Activated CD4-positive, alpha-beta T cell treated with anti-CD3 and anti-CD28 coated beads, Interleukin-2, amount 10 ng/mL, durations not matched to agents 7 days and 5 days (primary cell): ENCODE measurements around the gene PSPN. TPM values are rescaled to one million over a fixed set of nuclear protein-coding genes. Genes with fewer than 3 reads are reported as not detected.
"Not testable (repeated sequence)": the region's sequence is repeated elsewhere in the genome, so short reads cannot be mapped to it uniquely, and the experiment has no call there.

Experiments used
- CTCF ChIA-PET: fragments of 350-600 bp; sonication (Branson Sonifier 250); formaldehyde crosslinking; loops from one replicate; lab custom pipeline; 2021; ENCODE audit warnings: antibody characterized with exemption; lab: Charles Lee
- POLR2A ChIA-PET: fragments of 350-600 bp; sonication (Branson Sonifier 250); formaldehyde crosslinking; loops from one replicate; lab custom pipeline; 2021; ENCODE audit warnings: antibody characterized with exemption; lab: Charles Lee
- DNase-seq: peaks from one replicate; pipeline ENCODE4 v3.0.0-alpha.2; 2020
- H3K27ac Mint-ChIP-seq: one replicate; pipeline ENCODE4 v1.8.0; 2021; ENCODE audit warnings: mild to moderate bottlenecking, moderate library complexity, mixed read lengths
- H3K27me3 Mint-ChIP-seq: one replicate; pipeline ENCODE4 v1.8.0; 2021; ENCODE audit warnings: mixed read lengths
- H3K36me3 Mint-ChIP-seq: one replicate; pipeline ENCODE4 v1.8.0; 2021; ENCODE audit warnings: low read depth, mixed read lengths
- H3K4me1 Mint-ChIP-seq: one replicate; pipeline ENCODE4 v1.8.0; 2021; ENCODE audit warnings: mixed read lengths
- H3K4me3 Mint-ChIP-seq: one replicate; pipeline ENCODE4 v1.8.0; 2021; ENCODE audit warnings: mild to moderate bottlenecking, moderate library complexity, mixed read lengths
- H3K9me3 Mint-ChIP-seq: one replicate; pipeline ENCODE4 v1.8.0; 2021; ENCODE audit warnings: mixed read lengths
- total RNA-seq, 2 experiments: library from RNA; stranded (reverse); gene quantifications; one replicate each; pipeline ENCODE4 v1.2.3, GENCODE V29; 2021

The PSPN gene
- total RNA-seq, 2 experiments from 2014 or later = 2.4 TPM

DNA sequence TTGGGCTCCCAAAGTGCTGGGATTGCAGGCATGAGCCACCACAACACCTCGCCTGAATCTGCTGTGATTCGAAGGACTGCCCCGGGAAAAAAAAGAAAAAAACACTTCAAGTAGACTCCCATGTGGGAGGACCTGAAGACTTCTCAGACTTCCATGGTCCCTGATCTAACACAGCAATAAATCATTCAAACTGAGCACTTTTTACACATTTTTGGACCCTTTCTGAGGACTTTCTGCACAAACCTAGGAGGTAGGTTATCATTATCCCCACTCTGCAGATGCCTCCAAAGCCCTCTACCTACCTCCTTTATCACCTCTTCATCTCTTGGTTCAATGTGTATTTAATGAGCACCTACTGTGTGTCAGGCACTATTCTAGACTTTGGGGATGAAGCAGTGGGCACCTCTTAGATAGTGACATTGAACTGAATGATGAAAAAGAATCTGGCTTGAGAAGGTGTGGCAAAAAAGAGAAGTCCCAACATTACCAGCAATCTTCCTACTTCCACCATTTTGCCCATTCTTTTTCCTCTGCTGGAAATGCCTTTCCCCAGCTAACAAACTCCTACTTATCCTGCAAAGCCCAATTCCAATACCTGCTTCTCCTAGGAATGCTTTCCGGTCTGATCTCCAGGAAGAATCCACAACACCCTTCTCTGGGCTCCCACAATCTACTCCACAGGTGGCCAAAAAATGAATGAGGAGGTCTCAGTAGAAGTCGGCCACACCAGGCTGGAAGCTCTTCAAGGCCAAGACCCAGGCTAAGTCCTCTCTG lies 16.0 kb downstream of the PSPN start:
- no peak overlapping the region for H3K4me3 Mint-ChIP-seq
- H3K9me3 Mint-ChIP-seq = no peaks in the 10 kb centered on the region
- DNase-seq = no peak
- ChIA-PET CTCF (no interaction called here), POLR2A (no interaction called here)
- H3K4me1 Mint-ChIP-seq = peaks cover 20% of the 10 kb centered on the region
- H3K27me3 Mint-ChIP-seq = no peaks in the 10 kb centered on the region
- peaks cover 17% of the 10 kb centered on the region for H3K36me3 Mint-ChIP-seq
- no peak overlapping the region for H3K27ac Mint-ChIP-seq

DNA sequence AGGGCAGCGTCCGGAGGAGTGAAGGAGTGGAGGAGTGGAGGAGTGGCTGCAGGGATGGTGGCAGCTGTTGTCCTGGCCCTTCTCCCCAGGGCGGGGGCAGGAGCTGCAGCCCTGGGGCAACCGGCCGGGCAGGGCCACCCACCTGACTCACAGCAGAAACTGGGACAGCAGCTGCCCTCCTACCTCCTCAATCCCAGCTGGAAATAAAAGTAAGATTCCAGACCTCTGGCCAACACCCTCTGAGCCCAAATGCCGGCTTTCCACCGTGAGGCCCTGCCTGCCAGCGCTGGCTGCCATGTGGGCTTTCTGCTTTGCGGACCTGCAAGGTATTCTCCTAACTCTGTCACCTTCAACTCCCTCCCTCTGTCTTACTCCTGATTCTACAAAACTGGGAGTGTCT lies 17.7 kb downstream of the PSPN start:
- Mint-ChIP-seq H3K4me1 (peaks cover 12% of the 10 kb centered on the region), H3K4me3 (no peak overlapping the region), H3K9me3 (no peaks in the 10 kb centered on the region), H3K27ac (no peak overlapping the region), H3K36me3 (peaks cover 7% of the 10 kb centered on the region), H3K27me3 (no peaks in the 10 kb centered on the region)
- no peak for DNase-seq
- POLR2A ChIA-PET = no interaction called here
- CTCF ChIA-PET = no interaction called here

DNA sequence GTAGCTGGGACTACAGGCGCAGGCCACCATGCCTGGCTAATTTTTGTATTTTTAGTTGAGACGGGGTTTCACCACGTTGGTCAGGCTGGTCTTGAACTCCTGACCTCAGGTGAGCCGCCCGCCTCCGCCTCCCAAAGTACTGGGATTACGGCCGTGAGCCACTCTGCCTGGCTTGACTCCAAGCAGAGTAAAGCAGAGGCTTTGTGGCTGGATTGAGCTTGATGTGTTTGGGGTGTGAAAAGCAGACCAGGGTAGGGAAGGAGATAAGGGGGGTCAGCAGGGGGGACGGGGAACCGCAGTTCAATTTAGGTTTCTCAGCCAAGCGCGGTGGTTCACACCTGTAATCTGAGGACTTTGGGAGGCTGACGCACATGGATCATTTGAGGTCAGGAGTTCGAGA lies 18.6 kb downstream of the PSPN start:
- ChIA-PET CTCF (interaction anchor here (0.6 kb wide), 1 partner anchor 1838 kb away, joined by 4 read pairs; no protein-coding TSS in a partner anchor), POLR2A (no interaction called here)
- peaks cover 4% of the 10 kb centered on the region for H3K4me1 Mint-ChIP-seq
- no peak for DNase-seq
- peaks cover 8% of the 10 kb centered on the region for H3K36me3 Mint-ChIP-seq
- no peak overlapping the region for H3K27ac Mint-ChIP-seq
- no peaks in the 10 kb centered on the region for H3K27me3 Mint-ChIP-seq
- H3K4me3 Mint-ChIP-seq = no peak overlapping the region
- H3K9me3 Mint-ChIP-seq = no peaks in the 10 kb centered on the region

DNA sequence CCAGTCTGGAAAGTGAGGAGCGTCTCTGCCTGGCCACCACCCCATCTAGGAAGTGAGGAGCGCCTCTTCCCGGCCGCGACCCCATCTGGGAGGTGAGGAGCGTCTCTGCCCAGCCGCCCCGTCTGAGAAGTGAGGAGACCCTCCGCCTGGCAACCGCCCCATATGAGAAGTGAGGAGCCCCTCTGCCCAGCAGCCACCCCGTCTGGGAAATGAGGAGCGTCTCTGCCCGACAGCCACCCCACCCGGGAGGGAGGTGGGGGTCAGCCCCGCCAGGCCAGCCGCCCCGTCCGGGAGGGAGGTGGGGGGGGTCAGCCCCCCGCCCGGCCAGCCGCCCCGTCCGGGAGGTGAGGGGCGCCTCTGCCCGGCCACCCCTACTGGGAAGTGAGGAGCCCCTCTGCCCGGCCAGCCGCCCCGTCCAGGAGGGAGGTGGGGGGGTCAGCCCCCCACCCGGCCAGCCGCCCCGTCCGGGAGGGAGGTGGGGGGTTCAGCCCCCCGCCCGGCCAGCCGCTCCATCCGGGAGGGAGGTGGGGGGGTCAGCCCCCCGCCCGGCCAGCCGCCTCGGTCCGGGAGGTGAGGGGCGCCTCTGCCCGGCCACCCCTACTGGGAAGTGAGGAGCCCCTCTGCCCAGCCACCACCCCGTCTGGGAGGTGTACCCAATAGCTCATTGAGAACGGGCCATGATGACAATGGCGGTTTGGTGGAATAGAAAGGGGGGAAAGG lies 20.3 kb downstream of the PSPN start:
- H3K27me3 Mint-ChIP-seq, H3K4me1 Mint-ChIP-seq, H3K27ac Mint-ChIP-seq, H3K4me3 Mint-ChIP-seq, CTCF ChIA-PET, POLR2A ChIA-PET, H3K9me3 Mint-ChIP-seq, DNase-seq: not testable (repeated sequence)
- peaks cover 10% of the 10 kb centered on the region for H3K36me3 Mint-ChIP-seq

- DNase-seq = no peak
- no peak overlapping the region for H3K4me3 Mint-ChIP-seq
- ChIA-PET CTCF (no interaction called here), POLR2A (no interaction called here)
- no peaks in the 10 kb centered on the region for H3K9me3 Mint-ChIP-seq
- no peaks in the 10 kb centered on the region for H3K4me1 Mint-ChIP-seq
- no peaks in the 10 kb centered on the region for H3K27me3 Mint-ChIP-seq
- no peak overlapping the region for H3K27ac Mint-ChIP-seq
- H3K36me3 Mint-ChIP-seq = peaks cover 10% of the 10 kb centered on the region
Observed at GRCh38 chr19:6354098-6354674, 21.5 kb downstream of the PSPN start.

- CTCF ChIA-PET = interaction anchor here (0.6 kb wide), 1 partner anchor 166 kb away, joined by 3 read pairs; no protein-coding TSS in a partner anchor
- H3K4me3 Mint-ChIP-seq = no peak overlapping the region
- H3K4me1 Mint-ChIP-seq = no peaks in the 10 kb centered on the region
- H3K9me3 Mint-ChIP-seq = no peaks in the 10 kb centered on the region
- H3K27ac Mint-ChIP-seq = no peak overlapping the region
- no peak for DNase-seq
- POLR2A ChIA-PET = no interaction called here
- H3K27me3 Mint-ChIP-seq = no peaks in the 10 kb centered on the region
- peaks cover 10% of the 10 kb centered on the region for H3K36me3 Mint-ChIP-seq
Observed at GRCh38 chr19:6352381-6353165, 23.2 kb downstream of the PSPN start.

GRCh38 chr19:6350688-6351087 lies 25.0 kb downstream of the PSPN start:
- Mint-ChIP-seq H3K27me3 (no peaks in the 10 kb centered on the region), H3K4me1 (no peaks in the 10 kb centered on the region), H3K9me3 (no peaks in the 10 kb centered on the region), H3K4me3 (no peak overlapping the region), H3K27ac (no peak overlapping the region), H3K36me3 (peaks cover 10% of the 10 kb centered on the region)
- DNase-seq = no peak
- CTCF ChIA-PET = no interaction called here
- POLR2A ChIA-PET = no interaction called here

DNA sequence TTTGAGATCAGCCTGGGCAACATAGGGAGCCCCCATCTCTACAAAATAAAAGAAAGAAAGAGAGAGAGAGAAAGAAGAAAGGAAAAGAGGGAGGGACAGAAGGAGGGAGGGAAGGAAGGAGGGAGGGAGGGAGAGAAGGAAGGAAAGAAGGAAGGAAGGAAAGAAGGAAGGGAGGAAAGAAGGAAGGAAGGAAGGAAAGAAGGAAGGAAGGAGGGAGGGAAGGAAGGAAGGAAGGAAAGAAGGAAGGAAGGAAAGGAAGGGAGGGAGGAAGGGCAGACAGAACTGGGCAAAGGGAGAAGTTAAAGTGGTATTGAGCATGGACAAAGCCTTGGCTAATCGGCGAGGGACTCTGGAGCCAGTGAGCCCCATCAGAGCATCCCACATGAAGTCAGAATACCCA lies 26.5 kb downstream of the PSPN start:
- DNase-seq, H3K27ac Mint-ChIP-seq, H3K4me3 Mint-ChIP-seq, H3K27me3 Mint-ChIP-seq, H3K4me1 Mint-ChIP-seq, POLR2A ChIA-PET, H3K9me3 Mint-ChIP-seq: not testable (repeated sequence)
- peaks cover 10% of the 10 kb centered on the region for H3K36me3 Mint-ChIP-seq
- CTCF ChIA-PET = interaction anchor here (1.2 kb wide), 1 partner anchor 8 kb away, joined by 3 read pairs; no protein-coding TSS in a partner anchor

- CTCF ChIA-PET = no interaction called here
- H3K4me3 Mint-ChIP-seq = no peak overlapping the region
- DNase-seq = no peak
- H3K36me3 Mint-ChIP-seq = peaks cover 8% of the 10 kb centered on the region
- POLR2A ChIA-PET = no interaction called here
- no peaks in the 10 kb centered on the region for H3K4me1 Mint-ChIP-seq
- H3K27ac Mint-ChIP-seq = no peak overlapping the region
- no peaks in the 10 kb centered on the region for H3K27me3 Mint-ChIP-seq
- peaks cover 4% of the 10 kb centered on the region for H3K9me3 Mint-ChIP-seq
Observed at GRCh38 chr19:6343462-6343861, 32.3 kb downstream of the PSPN start.

DNA sequence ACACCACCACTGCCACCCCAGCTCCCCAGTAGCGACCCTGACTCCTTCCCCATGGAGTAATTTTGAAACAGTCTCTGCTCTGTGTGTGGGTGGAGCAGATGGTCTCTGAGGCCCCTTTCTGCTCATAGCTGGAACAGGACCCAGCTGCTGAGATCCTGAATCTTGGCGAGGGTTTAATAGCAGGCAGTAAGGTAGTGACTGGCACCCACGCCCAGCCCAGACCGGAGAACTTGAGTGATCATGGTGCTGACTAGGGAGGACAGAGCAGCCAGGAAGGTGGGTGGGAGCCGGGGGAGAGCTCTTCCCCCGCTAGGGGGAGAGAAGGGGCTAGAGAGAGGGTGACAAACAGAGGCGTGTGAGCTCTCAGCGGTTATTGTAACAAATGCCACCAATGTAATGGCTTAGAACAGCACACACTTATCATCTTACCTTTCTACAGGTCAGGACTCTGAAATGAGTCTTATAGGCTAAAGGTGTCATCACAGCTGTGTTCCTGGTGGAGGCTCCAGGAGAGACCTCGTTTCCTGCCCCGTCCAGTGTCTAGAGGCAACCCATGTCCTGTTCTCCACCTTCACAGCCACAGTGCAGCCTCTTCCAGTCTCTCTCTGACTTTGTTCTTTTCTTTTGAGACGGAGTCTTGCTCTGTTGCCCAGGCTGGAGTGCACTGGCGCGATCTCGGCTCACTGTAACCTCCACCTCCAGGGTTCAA lies 35.1 kb downstream of the PSPN start:
- CTCF ChIA-PET = interaction anchor here (0.6 to 0.9 kb wide), 2 partner anchors 9 to 250 kb away, joined by 3 read pairs; no protein-coding TSS in a partner anchor
- Mint-ChIP-seq H3K9me3 (peaks cover 4% of the 10 kb centered on the region), H3K27ac (no peak overlapping the region), H3K4me1 (no peaks in the 10 kb centered on the region), H3K36me3 (peaks cover 8% of the 10 kb centered on the region), H3K27me3 (no peaks in the 10 kb centered on the region), H3K4me3 (no peak overlapping the region)
- POLR2A ChIA-PET = no interaction called here
- no peak for DNase-seq

GRCh38 chr19:6334490-6335285 lies 41.0 kb downstream of the PSPN start:
- Mint-ChIP-seq H3K27me3 (no peaks in the 10 kb centered on the region), H3K4me1 (no peaks in the 10 kb centered on the region), H3K4me3 (no peak overlapping the region), H3K36me3 (peaks cover 2% of the 10 kb centered on the region), H3K27ac (no peak overlapping the region), H3K9me3 (no peaks in the 10 kb centered on the region)
- ChIA-PET CTCF (no interaction called here), POLR2A (no interaction called here)
- DNase-seq = no peak
